ENCODE results near the gene C1GALT1.
"Not testable (repeated sequence)": the region's sequence is repeated elsewhere in the genome, so short reads cannot be mapped to it uniquely, and the experiment has no call there.

Gene C1GALT1

DNA sequence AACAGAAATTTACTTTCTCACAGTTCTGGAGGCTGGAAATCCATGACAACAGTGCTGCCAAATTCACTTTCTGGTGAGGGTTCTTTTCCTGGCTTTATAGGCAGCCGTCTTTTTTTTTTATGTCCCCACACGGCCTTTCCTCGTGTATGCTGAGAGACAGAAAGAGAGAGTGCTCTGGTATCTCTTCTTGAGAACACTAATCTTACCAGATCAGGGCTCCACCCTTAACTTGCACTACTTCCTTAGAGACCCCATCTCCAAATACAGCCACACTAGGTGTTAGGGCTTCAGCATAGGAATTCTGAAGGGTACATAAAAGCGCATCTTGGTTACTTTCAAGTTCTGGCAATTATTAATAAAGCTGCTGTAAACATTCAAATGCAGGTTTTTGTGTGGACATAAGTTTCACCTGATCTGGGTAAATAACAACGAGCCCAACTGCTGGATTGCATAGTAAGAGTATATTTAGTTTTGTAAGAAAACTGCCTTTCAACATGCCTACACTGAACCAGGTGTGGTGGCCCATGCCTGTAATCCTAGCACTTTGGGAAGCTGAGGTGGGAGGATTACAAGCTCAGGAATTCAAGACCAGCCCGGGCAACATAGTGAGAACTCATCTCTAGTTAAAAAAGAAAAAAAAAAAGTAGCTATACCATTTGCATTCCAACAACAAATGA lies 8.2 kb upstream of the C1GALT1 start:
- no peak for DNase-seq

DNA sequence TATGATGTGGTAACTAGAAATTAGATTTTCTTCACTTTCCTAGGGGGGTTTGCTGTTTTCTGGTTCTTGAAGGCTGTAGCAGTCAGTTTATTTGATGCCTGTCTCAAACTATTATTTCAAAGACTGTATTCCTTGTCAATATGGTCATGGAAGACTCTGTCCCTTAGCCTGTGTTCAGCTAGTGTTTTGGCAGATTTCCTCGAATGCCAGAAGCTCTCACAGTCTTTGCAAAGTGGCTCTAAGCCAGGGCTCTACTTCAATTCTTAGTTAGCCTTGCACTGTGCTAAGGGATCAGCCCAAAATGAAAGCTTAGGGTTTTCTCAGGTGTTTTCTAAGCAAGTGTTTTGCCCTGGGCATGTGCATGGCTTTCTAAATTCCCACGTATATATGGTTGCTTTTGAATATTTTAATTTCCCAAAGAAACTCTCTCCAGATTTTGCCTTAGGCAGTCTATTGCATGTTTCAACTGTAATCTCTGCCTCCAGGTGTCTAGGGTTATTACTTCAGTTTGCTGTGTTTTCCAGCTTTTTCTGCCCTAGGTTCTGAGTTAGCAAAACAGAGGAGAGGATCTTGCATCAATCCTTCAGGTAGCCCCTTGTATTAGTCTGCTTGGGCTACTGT lies 7.2 kb upstream of the C1GALT1 start:
- DNase-seq = no peak

DNA sequence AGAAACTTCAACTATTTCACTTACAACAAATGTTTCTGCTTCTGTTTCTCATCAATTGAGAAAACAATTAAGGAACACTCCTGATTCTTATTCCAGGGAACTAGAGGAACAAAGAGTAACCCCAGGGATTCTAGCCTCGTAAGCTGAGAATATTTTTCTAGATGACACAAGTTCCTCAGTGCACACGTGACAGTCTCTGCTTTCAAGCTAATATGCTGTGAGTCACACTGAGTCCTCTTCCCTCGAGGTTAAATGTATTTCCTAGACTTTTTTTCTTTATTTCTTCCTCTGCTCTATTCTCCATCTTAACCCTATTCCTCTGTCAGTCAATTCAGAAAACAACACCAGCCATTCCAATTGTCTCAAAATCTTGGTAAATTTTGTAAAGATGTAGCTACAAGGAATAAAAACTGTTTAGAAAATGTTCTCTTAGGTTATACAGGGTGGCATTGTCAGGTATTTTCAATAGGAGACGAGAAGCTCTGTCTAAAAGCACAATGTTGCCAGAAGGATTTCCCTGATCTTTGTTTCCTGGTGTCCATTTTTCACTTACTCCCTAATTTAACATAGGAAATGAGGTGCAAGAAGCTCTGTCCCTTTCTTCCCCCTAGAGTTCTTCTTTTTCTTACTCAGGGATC lies 5.8 kb upstream of the C1GALT1 start:
- DNase-seq = no peak

DNA sequence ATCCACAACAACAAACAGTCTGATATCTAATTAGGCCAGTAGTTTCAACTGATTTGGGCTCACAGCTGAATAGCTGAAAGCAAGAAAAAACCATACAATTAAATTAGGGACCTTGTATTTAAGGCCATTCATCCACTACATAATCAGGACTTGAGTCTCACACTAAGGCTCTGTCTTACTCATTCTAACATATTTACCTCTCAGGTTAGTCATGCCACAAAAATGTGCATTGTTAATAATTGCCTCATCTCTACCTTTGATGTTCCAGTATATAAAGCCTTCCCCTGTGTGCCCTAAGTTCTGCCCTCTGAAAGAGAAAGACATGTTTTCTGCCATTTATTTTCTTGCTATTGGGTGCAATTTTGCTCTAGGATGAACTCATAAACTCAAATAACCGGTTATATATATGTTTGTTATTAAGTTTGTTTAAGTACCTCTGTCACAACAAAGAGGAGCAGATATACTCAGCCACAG lies 5.3 kb upstream of the C1GALT1 start:
- DNase-seq = no peak

DNA sequence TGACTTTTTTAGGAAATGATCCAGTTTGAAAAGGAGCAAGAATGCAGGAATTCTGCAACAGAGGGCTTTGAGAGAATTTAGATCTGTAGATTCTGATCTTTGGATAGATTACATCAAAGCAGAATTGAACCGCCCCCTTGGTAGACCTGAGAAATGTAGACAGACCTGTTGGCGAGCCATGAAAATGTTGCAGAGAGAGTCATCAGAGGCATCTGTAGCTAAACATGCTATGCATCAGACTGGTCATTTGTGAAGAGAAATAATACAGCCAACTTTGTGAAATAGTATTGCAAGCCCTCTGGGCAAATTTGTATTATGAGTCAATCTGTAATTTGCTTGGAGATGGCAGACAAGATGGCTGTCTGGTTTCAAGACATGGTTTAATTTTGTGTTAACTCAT lies 4.3 kb upstream of the C1GALT1 start:
- no peak for DNase-seq

DNA sequence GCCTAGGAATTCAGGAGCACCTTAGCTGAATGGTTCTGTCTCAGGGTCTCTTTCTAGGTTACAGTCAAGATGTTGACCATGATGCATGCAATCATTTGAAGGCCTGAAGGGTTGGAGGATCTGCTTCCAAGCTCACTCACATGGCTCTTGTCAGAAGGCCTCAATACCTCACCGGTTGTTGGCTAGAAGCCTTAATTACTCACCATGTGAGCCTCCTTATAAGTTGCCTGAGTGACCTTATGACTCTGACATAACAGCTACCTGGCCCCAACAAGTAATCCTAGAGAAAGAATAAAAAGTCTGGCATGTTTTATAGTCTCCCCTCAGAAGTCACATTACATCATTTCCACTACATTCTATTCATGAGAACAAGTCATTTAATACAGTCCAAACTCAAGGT lies 3.4 kb upstream of the C1GALT1 start:
- DNase-seq = no peak

DNA sequence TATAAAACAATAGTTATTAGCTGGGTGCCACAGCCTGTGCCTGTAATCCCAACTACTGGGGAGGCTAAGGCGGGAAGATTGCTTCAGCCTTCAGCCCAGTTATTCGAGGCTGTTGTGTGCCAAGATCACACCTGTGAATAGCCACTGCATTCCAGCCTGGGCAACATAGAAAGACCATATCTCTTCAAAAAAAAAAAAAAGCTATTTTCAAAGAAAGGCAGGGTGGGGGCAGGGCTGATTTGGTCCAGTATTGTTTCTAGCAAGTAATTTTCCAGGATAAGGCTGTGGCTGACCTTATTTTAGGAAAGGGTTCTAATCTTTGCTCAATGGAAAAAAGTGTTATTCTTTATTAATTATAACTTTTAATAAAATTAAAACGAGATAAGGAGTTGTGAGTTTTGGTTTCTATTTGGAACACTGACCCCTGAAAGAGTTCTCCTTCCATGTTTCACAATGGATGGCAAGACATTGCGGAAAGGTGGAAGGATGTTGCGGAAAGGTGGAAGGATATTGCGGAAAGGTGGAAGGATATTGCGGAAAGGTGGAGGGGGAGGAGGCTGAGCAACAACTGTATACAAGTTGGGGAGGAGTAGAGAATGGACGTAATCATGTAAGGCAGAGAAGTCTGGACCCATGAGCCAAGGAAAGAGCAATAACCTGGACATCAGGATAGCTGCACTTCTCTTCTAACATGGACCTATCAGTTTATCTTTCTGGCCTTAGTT lies 1.5 kb upstream of the C1GALT1 start:
- no peak for DNase-seq

DNA sequence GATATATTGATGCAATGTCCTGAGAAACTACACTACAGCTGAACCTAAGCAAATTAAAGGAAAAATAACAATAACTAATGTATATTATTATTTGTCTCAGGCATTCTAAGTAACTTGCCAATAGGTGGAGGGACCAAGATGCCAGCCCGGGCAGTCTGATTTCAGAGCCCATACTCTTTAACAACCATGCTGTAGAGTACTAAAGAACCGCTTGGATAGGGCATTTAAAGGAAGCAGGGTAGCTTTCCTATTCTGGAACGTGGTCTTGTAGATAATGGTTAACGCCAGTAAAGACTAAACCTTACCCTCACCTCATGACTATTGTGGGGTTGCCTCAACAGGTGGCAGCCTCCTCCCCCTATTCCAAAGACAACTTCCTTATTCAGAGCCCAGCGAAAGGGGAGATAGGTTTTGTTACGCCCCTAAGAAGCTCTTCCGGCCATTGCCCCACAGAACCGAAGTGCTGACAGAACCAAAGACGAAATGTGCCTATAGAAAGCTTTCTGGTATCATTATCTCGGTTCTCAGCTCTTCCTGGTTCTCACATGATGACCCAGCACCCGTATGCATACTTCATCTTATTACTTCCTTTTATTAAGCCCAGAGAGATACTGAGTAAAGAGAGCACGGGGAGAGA lies 707 bp upstream of the C1GALT1 start:
- peak; percentile 45 for DNase-seq

DNA sequence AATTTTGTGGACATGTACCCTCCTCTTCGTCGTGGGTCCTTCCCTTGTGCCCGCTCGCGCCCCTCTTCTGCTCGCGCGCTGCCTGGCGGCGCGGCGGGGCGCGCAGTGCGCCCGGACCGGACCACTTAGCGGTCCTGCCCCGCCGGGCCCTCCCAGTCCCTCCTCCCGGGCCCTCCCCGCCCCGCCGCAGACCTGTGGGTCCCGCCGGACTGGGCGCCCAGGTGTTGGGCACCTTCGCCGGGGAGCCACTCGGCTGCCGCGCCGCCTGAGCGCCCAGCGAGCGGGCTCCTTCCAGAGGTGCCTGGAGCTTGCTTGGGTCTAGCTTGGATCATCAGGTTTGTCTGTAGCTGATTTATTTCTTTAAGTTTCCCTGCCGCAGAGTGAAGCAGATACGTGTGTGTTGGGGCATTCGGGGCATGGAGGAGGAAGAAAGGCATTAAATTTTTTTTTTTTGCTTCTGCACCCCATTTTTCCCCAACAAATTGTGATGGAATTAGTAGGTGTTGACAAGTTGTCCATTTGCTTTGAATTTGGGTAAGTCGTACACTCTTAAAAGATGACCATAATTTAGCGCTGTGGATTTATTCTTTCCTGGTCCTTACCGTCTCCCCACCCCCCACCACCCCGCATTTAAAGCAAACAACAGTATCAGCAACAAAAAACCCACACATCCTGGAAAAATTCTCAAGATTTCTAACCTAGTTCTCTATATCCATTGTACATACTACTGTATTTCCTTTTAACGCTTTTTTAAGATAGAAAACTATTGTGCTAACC lies 905 bp downstream of the C1GALT1 start:
- peak; percentile 44 for DNase-seq

DNA sequence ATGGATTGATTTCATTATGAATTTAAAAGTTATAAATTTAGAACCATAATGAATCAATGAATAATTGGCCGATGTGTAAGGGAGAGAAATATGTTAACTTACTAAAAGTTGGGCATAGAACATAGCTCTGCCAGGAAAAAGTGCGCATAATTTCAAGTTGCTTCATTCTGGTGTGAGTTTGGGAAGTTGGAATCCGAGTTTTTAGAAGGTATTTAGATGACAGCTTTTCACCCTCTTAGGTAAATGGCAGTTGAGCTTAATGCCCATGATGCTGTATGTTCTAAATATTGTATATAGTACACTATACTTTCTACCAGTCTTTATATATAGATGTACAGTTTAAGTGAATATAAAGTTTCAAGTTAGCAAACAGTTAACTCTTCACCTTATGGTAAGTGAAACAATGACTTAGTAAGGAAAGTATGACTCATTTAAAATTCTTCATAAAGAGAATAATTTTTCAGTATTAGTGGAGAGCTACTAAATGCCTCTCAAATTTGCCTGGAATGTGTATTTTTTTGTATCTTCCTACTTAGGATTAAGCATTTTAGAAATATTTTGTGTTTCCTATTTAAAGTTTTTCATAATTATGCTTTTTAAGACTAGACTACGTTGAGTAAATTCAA lies 1.6 kb downstream of the C1GALT1 start:
- DNase-seq = no peak

DNA sequence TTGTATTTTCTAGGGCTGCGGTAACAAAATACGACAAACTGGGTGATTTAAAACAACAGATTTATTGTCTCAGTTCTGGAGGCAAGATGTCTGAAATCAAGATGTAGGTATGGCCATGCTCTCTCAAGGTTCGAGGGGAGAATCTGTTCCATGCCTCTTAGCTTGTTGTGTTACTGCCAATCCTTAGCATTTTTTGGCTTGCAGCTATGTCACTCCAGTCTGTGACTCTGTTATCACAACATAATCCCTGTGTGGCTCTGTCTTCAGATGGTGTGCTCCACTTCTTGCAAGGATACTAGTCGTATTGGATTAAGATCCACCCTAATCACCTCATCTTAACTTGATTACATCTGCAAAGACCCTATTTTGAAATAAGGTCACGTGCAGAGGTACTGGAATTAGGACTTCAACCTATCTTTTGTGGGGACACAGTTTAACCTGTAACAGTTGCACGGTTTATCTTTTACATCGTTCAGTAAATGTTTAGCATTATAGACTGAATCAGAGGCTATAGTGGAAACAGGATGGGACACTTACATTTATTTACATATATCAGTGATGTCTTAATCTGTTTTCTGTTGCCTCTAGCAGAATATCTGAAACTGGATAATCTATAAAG lies 3.1 kb downstream of the C1GALT1 start:
- DNase-seq = no peak

DNA sequence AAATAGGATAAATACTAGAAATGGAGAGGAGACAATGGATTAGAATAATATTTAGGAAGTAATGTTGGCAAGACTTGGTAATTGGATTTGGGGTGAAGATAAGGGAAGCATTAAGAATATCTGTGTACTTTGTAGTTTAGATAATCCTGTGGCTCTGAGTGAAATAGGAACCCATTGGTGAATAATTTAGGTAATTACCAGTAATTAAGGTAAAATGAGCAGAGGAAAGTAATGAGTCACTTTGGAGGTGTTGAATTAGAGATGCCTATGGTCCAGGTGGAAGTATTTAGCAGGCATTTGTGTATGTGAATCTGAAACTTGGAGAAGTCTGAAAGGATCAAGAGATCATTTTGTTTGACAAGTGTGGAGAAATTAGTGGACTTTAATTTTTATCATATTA lies 5.7 kb downstream of the C1GALT1 start:
- DNase-seq = no peak

DNA sequence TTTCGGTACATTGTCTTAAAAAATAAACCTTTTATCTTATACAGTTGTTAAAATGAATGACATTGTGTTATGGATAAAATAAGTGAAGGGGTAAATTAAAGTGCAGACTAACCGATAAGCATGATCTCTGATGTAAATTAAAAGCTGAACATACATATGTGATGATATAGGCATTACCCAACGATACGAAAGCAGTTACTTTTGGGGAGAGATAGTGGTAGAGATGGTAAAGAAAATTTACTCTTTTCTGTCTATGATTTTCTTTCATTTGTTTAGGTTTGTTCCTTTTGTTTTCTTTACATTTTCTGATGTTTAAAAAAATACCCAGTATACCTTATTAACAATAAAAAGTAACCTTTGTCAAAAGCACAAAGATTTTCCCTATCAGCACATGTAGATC lies 6.4 kb downstream of the C1GALT1 start:
- DNase-seq = no peak

DNA sequence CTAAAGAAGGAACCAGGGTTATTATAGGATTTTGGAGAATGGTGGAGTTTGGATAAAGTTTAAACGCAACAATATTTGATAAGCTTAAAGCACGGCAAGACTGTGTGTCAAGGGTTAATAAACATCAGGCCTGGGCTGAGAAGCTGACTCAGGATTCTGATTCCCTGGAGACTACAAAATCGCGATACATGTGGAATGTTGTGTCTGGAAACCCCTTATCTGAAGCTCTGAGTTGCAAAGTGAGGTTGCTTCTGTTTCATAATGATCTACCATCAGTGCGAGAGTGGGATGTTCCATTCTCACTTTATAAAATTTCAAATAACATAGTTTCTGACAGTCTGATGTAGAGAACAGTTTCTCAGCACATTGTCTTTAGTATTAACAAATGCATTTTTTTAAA lies 7.8 kb downstream of the C1GALT1 start:
- no peak for DNase-seq

DNA sequence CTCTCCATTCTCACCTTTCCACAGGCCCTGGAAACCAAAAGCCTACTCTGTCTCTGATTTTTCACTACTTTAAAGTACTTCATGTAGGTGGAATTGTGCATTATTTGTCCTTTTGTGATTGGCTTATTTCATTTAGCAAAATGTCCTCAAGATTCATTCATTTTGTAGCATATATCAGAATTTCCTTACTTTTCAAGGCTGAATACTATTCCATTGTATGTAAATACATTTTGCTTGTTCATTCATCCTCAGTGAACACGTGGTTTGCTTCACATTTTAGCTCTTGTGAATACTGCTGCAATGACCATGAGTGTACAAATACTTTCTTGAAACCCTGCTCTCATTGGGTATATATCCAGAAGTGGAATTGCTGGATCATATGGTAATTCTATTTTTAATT lies 8.8 kb downstream of the C1GALT1 start:
- DNase-seq = no peak

DNA sequence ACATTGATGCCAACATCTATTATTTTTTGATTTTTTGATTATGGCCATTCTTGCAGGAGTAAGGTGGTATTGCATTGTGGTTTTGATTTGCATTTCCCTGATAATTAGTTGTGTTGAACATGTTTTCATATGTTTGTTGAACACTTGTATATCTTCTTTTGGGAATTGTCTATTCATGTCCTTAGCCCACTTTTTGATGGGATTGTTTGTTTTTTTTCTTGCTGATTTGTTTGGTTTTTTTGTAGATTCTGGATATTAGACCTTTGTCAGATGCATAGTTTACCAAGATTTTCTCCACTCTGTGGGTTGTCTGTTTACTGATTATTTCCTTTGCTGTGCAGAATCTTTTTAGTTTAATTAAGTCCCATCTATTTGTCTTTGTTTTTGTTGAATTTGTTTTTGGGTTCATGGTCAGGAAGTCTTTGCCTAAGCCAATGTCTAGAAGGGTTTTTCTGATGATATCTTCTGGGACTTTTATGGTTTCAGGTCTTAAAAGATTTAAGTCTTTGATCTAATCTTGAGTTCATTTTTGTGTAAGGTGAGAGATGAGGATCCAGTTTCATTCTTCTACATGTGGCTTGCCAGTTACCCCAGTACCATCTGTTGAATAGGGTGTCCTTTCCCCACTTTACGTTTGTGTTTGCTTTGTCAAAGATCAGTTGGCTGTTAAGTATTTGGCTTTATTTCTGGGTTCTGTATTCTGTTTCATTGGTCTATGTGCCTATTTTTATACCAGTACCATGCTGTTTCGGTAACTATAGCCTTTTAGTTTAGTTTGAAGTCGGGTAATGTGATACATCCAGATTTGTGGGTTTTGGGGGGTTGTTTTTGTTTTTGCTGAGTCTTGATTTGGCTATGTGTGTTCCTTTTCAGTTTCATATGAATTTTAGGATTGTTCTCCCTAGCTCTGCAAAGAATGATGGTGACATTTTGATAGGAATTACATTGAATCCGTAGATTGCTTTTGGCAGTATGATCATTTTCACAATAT lies 10.7 kb downstream of the C1GALT1 start:
- DNase-seq = not testable (repeated sequence)

DNA sequence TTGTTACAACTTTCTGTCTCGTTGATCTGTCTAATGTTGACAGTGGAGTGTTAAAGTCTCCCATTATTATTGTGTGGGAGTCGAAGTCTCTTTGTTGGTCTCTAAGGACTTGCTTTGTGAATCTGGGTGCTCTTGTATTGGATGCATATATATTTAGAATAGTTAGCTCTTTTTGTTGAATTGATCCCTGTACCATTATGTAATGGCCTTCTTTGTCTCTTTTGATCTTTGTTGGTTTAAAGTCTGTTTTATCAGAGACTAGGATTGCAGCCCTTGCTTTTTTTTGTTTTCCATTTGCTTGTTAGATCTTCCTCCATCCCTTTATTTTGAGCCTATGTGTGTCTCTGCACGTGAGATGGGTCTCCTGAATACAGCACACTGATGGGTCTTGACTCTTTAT lies 17.2 kb downstream of the C1GALT1 start:
- DNase-seq = not testable (repeated sequence)

DNA sequence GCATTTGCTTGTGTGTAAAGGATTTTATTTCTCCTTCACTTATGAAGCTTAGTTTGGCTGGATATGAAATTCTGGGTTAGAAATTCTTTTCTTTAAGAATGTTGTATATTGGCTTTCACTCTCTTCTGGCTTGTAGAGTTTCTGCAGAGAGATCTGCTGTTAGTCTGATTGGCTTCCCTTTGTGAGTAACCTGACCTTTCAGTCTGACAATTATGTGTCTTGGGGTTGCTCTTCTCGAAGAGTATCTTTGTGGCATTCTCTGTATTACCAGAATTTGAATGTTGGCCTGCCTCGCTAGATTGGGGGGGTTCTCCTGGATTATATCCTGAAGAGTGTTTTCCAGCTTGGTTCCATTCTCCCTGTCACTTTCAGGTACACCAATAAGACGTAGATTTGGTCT lies 17.9 kb downstream of the C1GALT1 start:
- DNase-seq = not testable (repeated sequence)

DNA sequence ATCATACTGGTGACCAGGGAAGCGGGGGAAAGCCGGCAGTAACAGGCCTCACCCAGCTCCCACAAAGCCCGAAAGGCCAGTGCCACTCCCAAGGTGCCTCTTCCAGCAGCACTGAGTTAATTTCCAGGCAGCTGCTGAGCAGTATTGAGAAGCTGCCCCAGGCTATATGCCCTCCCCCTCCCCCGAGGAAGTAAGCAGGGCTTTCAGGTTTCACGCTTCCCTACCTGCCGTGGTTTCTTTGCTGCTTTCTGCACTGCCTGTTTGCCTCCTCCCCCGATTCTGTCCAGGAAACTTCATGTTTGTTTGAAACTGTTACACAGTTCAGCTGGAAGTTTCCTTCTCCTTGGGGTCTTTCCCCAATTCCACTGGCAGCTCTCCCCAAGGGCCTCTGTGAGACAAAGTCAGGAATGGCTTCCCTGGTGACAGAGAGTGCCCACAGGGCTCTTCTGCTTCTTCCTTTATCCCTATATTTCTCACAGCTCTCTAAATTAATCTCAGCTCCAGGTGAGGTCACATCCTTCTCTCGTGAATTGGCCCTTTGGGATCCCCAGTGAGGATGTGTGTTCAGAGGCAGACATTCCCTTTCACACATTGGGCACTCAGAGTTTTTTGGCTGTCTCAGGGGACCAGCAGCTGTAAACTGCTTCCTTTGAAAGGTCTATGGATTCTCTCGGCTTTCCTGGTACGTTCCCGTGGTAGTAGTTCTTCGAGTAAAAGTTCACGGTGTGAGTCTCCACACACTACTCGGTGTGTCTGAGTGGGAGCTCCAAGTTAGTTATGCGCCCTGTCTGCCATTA lies 19.4 kb downstream of the C1GALT1 start:
- DNase-seq = peak; percentile 16

All from stimulated activated CD4-positive, alpha-beta T cell treated with anti-CD3 and anti-CD28 coated beads, Interleukin-4, amount 100 ng/mL, for 24 hours (primary cell).